ENCODE measurements around the gene ZBTB1. TPM values are rescaled to one million over a fixed set of nuclear protein-coding genes. Genes with fewer than 3 reads are reported as not detected.
A peak's percentile ranks its signal among the peaks of the same experiment; 100 is the strongest.

ZBTB1 gene
- total RNA-seq (10 to 100 TPM; 33.5 to 65.5 TPM), polyA plus RNA-seq (10 to 100 TPM; 13.4 to 16.4 TPM)
- long read RNA-seq, donor 1, partial matches to known transcripts: 21 of 25 reads
- long read RNA-seq, donor 1, other reads (novel, unspliced or antisense): 0 of 25 reads
- long read RNA-seq, donor 2, partial matches to known transcripts: 11 of 11 reads
- long read RNA-seq, donor 2, other reads (novel, unspliced or antisense): 0 of 11 reads
- long read RNA-seq, donor 3, partial matches to known transcripts: 16 of 16 reads
- long read RNA-seq, donor 3, other reads (novel, unspliced or antisense): 0 of 16 reads
- long read RNA-seq, donor 4, partial matches to known transcripts: 10 of 12 reads
- long read RNA-seq, donor 4, other reads (novel, unspliced or antisense): 0 of 12 reads
- long read RNA-seq, donor 5, full-length matches to known transcripts: 5 of 52 reads
- long read RNA-seq, donor 5, partial matches to known transcripts: 47 of 52 reads
- long read RNA-seq, donor 5, other reads (novel, unspliced or antisense): 0 of 52 reads

GRCh38 chr14:64504310-64504896, at the start of gene ZBTB1:
ZBTB1 (plus strand) TSS chr14:64504770; CDS start chr14:64521505, 16,735 bp downstream.
- Histone ChIP-seq H3K27me3 (ENCODE audit: control insufficient read depth in 3 of 3, insufficient read depth in 3 of 3, low read length in 2 of 3) (no peaks in the 10 kb centered on the region), H3K4me3 (peak within 1 kb of the TSS; percentile 62), H3K4me1 (ENCODE audit: control insufficient read depth in 5 of 5, insufficient read depth in 5 of 5, low read length in 5 of 5) (peaks cover 11 to 47% (median 27%) of the 10 kb centered on the region in 5 donors), H3K36me3 (ENCODE audit: control insufficient read depth in 4 of 4, insufficient read depth in 4 of 4, low read length in 4 of 4) (peaks cover 0 to 4% (median 0%) of the 10 kb centered on the region in 4 donors), H3K27ac (ENCODE audit: low read depth in 1 of 2, low read length in 1 of 2) (peak within 1 kb of the TSS; percentile 99 to 100), H3K9me3 (ENCODE audit: control insufficient read depth in 4 of 4, insufficient read depth in 3 of 4, low read length in 3 of 4) (no peaks in the 10 kb centered on the region), H3K9ac (ENCODE audit: insufficient read depth in 1 of 2, low read length in 2 of 2) (peak within 1 kb of the TSS; percentile 85 to 97)
- DNase-seq: peak; percentile 92 to 94 (median 94)
- no peak for TF ChIP-seq CTCF (IDR thresholded peaks at IDR 0.05; ENCODE audit: control extremely low read depth, extremely low read depth)
- 0% methylated on average over 60 to 63 of the region's 63 CpGs for WGBS, 2 donors
- peak; percentile 56 for ATAC-seq (ENCODE audit: insufficient read depth, low FRiP score)

- no peak for ATAC-seq (ENCODE audit: insufficient read depth, low FRiP score)
- no peak overlapping the region for H3K27ac ChIP-seq (ENCODE audit: low read depth in 1 of 2, low read length in 1 of 2)
- no peak overlapping the region for H3K9ac ChIP-seq (ENCODE audit: insufficient read depth in 1 of 2, low read length in 2 of 2)
- TF ChIP-seq CTCF (IDR thresholded peaks at IDR 0.05; ENCODE audit: control extremely low read depth, extremely low read depth): no peak
- peaks cover 0 to 1% (median 0%) of the 10 kb centered on the region in 5 donors for H3K4me1 ChIP-seq (ENCODE audit: control insufficient read depth in 5 of 5, insufficient read depth in 5 of 5, low read length in 5 of 5)
- H3K9me3 ChIP-seq (ENCODE audit: control insufficient read depth in 4 of 4, insufficient read depth in 3 of 4, low read length in 3 of 4): no peaks in the 10 kb centered on the region
- H3K27me3 ChIP-seq (ENCODE audit: control insufficient read depth in 3 of 3, insufficient read depth in 3 of 3, low read length in 2 of 3): no peaks in the 10 kb centered on the region
- 63 to 72% methylated on average over 4 of the region's 4 CpGs for WGBS, 2 donors
- H3K36me3 ChIP-seq (ENCODE audit: control insufficient read depth in 4 of 4, insufficient read depth in 4 of 4, low read length in 4 of 4): peaks cover 4 to 23% (median 8%) of the 10 kb centered on the region in 4 donors
- H3K4me3 ChIP-seq: no peak overlapping the region
- no peak for DNase-seq
Measured at GRCh38 chr14:64459405-64460136, 45.0 kb upstream of the ZBTB1 start.

- H3K27ac ChIP-seq (ENCODE audit: low read depth in 1 of 2, low read length in 1 of 2): no peak overlapping the region
- H3K4me1 ChIP-seq (ENCODE audit: control insufficient read depth in 5 of 5, insufficient read depth in 5 of 5, low read length in 5 of 5): peaks cover 0 to 11% (median 1%) of the 10 kb centered on the region in 5 donors
- no peaks in the 10 kb centered on the region for H3K9me3 ChIP-seq (ENCODE audit: control insufficient read depth in 4 of 4, insufficient read depth in 3 of 4, low read length in 3 of 4)
- no peak for TF ChIP-seq CTCF (IDR thresholded peaks at IDR 0.05; ENCODE audit: control extremely low read depth, extremely low read depth)
- no peaks in the 10 kb centered on the region for H3K27me3 ChIP-seq (ENCODE audit: control insufficient read depth in 3 of 3, insufficient read depth in 3 of 3, low read length in 2 of 3)
- no peak for ATAC-seq (ENCODE audit: insufficient read depth, low FRiP score)
- H3K4me3 ChIP-seq: no peak overlapping the region
- H3K9ac ChIP-seq (ENCODE audit: insufficient read depth in 1 of 2, low read length in 2 of 2): no peak overlapping the region
- 90 to 97% methylated on average over 3 of the region's 3 CpGs for WGBS, 2 donors
- DNase-seq: no peak
- peaks cover 0 to 9% (median 7%) of the 10 kb centered on the region in 4 donors for H3K36me3 ChIP-seq (ENCODE audit: control insufficient read depth in 4 of 4, insufficient read depth in 4 of 4, low read length in 4 of 4)
Measured at GRCh38 chr14:64461221-64461620, 43.3 kb upstream of the ZBTB1 start.
